Mesothelial cell of epicardium (in vitro differentiated cells): ENCODE data around the gene RANBP1. TPM values are rescaled to one million over a fixed set of nuclear protein-coding genes. Genes with fewer than 3 reads are reported as not detected.

Experiments used
- DNase-seq, 2 experiments: peaks; one replicate each; pipeline ENCODE4 v3.0.0; 2021; ENCODE audit warnings: low spot score in 2 of 2; ENCODE audit not compliant: unreplicated experiment in 2 of 2
- H3K27ac Mint-ChIP-seq: 2 replicates; pipeline ENCODE4 v1.8.0; 2021; ENCODE audit warnings: mixed read lengths
- H3K27me3 Mint-ChIP-seq: 2 replicates; pipeline ENCODE4 v1.8.0; 2021; ENCODE audit warnings: low read depth, mixed read lengths
- H3K36me3 Mint-ChIP-seq: 2 replicates; pipeline ENCODE4 v1.8.0; 2021; ENCODE audit warnings: mixed read lengths
- H3K4me1 Mint-ChIP-seq: 2 replicates; pipeline ENCODE4 v1.8.0; 2021; ENCODE audit warnings: mixed read lengths
- H3K4me3 Mint-ChIP-seq: 2 replicates; pipeline ENCODE4 v1.8.0; 2021; ENCODE audit warnings: mild to moderate bottlenecking, moderate library complexity, mixed read lengths
- H3K9me3 Mint-ChIP-seq: 2 replicates; pipeline ENCODE4 v1.8.0; 2021; ENCODE audit warnings: mixed read lengths
- CTCF ChIP-seq: fragments of 200-600 bp; sonication (generic); IDR thresholded peaks from one replicate; pipeline ENCODE4 v1.5.0; 2021; ENCODE audit warnings: antibody characterized with exemption; ENCODE audit not compliant: unreplicated experiment
- total RNA-seq: library from RNA; stranded (reverse); gene quantifications from 3 replicates; pipeline ENCODE4 v1.2.1, GENCODE V29; 2021

Gene RANBP1
- total RNA-seq, 1 donor from 2014 or later: 154 TPM

GRCh38 chr22:20112623-20113511, 3.0 kb upstream of the RANBP1 start:
- Mint-ChIP-seq H3K27me3 (no peaks in the 10 kb centered on the region), H3K4me1 (peaks cover 4% of the 10 kb centered on the region)
- TF ChIP-seq CTCF: no peak

GRCh38 chr22:20113551-20114310, 2.2 kb upstream of the RANBP1 start:
- DNase-seq: no peak
- peaks cover 13% of the 10 kb centered on the region for H3K4me1 Mint-ChIP-seq
- H3K27me3 Mint-ChIP-seq: no peaks in the 10 kb centered on the region
- H3K4me3 Mint-ChIP-seq: no peak overlapping the region
- H3K27ac Mint-ChIP-seq: no peak overlapping the region
- no peaks in the 10 kb centered on the region for H3K9me3 Mint-ChIP-seq
- H3K36me3 Mint-ChIP-seq: peaks cover 8% of the 10 kb centered on the region
- no peak for TF ChIP-seq CTCF

More at GRCh38 chr22:20112623-20113511, 3.0 kb upstream of the RANBP1 start:
- Mint-ChIP-seq H3K27ac (no peak overlapping the region), H3K36me3 (peaks cover 14% of the 10 kb centered on the region), H3K4me3 (no peak overlapping the region), H3K9me3 (no peaks in the 10 kb centered on the region)
- no peak for DNase-seq

GRCh38 chr22:20114506-20115475, 1.1 kb upstream of the RANBP1 start:
- peak overlapping the region; percentile 83 for H3K4me3 Mint-ChIP-seq
- peaks cover 10% of the 10 kb centered on the region for H3K36me3 Mint-ChIP-seq
- no peak for TF ChIP-seq CTCF
- H3K27ac Mint-ChIP-seq: peak overlapping the region; percentile 66
- H3K27me3 Mint-ChIP-seq: no peaks in the 10 kb centered on the region
- H3K4me1 Mint-ChIP-seq: peaks cover 18% of the 10 kb centered on the region
- no peaks in the 10 kb centered on the region for H3K9me3 Mint-ChIP-seq
- DNase-seq: no peak

- Mint-ChIP-seq H3K27me3 (no peaks in the 10 kb centered on the region), H3K4me3 (peak overlapping the region; percentile 83), H3K9me3 (no peaks in the 10 kb centered on the region), H3K27ac (peak overlapping the region; percentile 94), H3K4me1 (peaks cover 18% of the 10 kb centered on the region), H3K36me3 (peaks cover 10% of the 10 kb centered on the region)
- TF ChIP-seq CTCF: no peak
- no peak for DNase-seq
Observed at GRCh38 chr22:20116376-20116950, 559 bp downstream of the RANBP1 start.
